MG63 (cell line): ENCODE data around the gene BAHCC1. TPM values are rescaled to one million over a fixed set of nuclear protein-coding genes. Genes with fewer than 3 reads are reported as not detected.
A peak's percentile ranks its signal among the peaks of the same experiment; 100 is the strongest.

ENCODE experiments used
- DNase-seq: peaks from one replicate; pipeline ENCODE4 v3.0.0-alpha.2; 2020
- H3K27me3 ChIP-seq: fragments of 250-450 bp; sonication (Bioruptor Pico); 2 replicates; pipeline ENCODE4 v1.5.1; 2020; ENCODE audit warnings: mild to moderate bottlenecking, moderate library complexity
- H3K36me3 ChIP-seq: fragments of 250-450 bp; sonication (Bioruptor Pico); 2 replicates; pipeline ENCODE4 v1.5.1; 2020; ENCODE audit warnings: mild to moderate bottlenecking, moderate library complexity
- H3K4me3 ChIP-seq: fragments of 250-450 bp; sonication (Bioruptor Pico); 2 replicates; pipeline ENCODE4 v1.5.1; 2020; ENCODE audit warnings: mild to moderate bottlenecking, moderate library complexity
- H3K9me3 ChIP-seq: fragments of 250-450 bp; sonication (Bioruptor Pico); 2 replicates; pipeline ENCODE4 v1.5.1; 2020; ENCODE audit warnings: mild to moderate bottlenecking, moderate library complexity
- total RNA-seq: library from RNA; depleted of rRNA; stranded (reverse); fragments of >200 nt; shearing (Covaris generic); gene quantifications from 2 replicates; pipeline ENCODE4 v1.2.3, GENCODE V29; 2014; ENCODE audit warnings: low replicate concordance

BAHCC1 gene
- total RNA-seq, 1 experiment from 2014 or later, result 10.4 TPM

DNA sequence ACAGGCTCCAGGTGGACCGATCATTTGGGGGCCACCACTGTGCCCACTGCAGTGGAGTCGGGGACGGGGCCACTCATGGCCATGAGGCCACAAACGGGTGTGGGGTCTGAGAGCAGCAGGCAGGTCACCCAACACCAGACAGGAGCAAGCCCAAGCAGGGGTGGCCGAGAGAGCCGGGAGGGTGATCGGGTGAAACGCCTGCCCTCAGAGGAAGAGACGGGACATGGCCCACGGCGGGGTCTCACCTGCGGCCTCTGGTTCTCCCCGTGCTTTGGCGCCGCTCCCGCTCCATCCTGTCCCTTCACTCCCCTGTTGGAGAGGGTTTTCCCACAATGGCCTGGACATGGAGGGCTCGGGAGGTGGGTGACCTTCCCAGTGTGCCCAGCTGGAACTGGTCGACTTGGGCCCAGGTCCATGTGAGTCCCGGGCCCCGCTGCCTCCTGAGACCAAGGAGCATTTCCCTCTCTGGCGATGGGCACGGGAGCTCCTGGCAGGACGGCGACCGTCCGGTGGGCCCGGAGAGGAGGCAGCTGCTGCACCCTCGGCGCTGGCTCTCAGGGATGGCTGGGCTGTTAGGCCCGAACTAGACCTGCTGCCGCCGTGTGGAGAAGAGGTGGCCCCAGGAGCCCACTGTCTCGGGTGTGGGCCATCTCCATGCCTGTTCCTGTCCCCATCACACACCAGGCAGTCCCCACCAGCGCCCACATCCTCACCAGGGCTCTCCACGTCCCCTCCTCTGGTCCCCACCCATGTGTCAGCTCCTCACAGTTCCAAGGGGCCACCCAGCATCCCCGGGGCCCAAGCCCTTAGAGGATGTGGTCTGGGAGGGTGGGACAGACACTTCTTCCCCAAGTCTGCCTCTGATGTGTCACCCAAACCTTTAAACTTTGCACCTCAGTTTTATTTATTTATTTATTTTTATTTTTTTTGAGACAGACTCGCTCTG lies 13.4 kb upstream of the BAHCC1 start:
- H3K9me3 ChIP-seq, result no peaks in the 10 kb centered on the region
- H3K36me3 ChIP-seq, result no peaks in the 10 kb centered on the region
- no peak for DNase-seq
- no peak overlapping the region for H3K4me3 ChIP-seq
- no peaks in the 10 kb centered on the region for H3K27me3 ChIP-seq

DNA sequence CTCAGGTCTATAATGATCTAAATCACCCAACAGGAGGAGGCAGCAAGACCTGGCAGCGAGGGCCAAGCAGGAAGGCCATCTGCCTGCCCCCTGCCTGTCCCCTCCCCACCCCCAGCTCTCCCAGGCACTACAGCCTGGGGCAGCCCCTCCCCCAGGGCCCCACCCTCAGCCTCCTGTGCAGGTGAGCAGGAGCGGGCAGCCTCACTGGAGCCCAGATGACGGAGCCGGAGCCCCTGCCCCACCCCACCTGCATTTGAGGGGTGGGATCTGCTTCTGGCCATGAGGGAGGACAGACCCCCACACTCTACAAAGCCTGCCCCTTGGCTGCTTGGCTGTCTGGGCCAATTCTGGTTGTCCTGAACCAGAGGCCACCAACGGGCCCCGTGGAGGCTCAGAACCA lies 12.4 kb upstream of the BAHCC1 start:
- no peaks in the 10 kb centered on the region for H3K36me3 ChIP-seq
- no peak overlapping the region for H3K4me3 ChIP-seq
- DNase-seq, result no peak
- H3K27me3 ChIP-seq, result no peaks in the 10 kb centered on the region
- no peaks in the 10 kb centered on the region for H3K9me3 ChIP-seq

DNA sequence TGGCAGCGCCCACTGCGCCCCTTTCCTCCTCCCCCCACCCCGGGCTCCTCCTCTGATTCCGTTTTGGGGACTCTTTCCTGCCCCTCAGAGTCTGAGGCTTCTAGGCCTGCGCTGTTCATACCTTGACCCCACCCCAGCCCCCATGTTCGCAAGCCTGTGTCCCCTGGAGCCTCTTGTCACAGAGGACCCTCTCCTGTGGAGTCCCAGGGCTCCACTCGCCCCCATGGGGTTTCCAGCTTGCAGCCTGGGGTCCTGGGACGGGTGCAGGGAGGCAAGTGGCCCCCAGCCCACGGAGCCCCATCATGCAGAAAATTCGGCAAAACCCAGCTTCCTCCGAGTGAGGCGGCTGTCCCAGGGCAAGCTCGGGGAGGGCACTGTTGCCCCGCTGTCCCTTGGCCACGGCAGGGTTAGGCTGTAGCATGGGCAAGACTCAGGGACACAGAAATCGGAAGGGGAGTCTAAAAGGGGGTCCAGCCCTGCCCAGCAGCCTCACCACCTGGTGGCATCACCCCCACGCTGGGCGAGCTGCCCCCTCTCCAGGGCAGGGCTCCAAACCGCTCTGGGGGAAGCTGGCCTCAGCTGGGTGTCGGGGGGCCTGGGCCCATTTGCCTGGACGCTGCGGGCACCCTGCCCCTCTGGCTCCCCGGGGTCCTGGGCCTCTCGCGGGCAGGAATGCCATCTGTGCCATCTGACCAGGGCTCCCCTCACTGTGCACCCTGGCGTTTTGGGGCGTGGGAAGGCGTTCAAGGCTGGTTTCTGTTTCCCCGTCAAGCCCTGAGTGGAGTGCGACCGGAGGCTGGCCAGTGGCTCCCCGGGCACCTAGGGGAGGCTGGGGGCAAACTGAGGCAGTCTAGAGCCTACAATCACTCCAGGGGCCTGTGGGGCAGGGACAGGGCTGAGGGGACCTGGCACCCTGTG lies 11.5 kb upstream of the BAHCC1 start:
- Histone ChIP-seq H3K9me3 (no peaks in the 10 kb centered on the region), H3K4me3 (no peak overlapping the region), H3K36me3 (no peaks in the 10 kb centered on the region), H3K27me3 (no peaks in the 10 kb centered on the region)
- no peak for DNase-seq

DNA sequence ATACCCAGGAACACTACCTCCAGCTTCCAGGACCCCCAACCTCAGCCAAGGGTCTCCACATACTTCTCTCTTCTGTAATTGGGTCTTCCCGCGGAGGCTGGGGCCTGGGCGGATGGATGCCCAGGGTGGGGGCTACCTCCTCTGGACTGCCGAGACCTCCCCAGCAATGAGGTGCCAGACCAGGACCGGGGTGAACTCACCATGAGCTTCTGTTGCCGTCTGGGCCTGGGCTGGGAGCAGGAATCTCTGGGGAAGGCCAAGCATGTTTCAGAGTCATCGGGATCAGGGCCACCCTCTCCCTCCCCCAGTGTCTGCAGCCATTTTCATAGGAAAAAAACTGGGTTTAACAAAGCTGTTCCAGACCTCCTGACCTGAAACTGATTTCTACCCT lies 10.3 kb upstream of the BAHCC1 start:
- H3K4me3 ChIP-seq, result no peak overlapping the region
- H3K36me3 ChIP-seq, result no peaks in the 10 kb centered on the region
- DNase-seq, result no peak

DNA sequence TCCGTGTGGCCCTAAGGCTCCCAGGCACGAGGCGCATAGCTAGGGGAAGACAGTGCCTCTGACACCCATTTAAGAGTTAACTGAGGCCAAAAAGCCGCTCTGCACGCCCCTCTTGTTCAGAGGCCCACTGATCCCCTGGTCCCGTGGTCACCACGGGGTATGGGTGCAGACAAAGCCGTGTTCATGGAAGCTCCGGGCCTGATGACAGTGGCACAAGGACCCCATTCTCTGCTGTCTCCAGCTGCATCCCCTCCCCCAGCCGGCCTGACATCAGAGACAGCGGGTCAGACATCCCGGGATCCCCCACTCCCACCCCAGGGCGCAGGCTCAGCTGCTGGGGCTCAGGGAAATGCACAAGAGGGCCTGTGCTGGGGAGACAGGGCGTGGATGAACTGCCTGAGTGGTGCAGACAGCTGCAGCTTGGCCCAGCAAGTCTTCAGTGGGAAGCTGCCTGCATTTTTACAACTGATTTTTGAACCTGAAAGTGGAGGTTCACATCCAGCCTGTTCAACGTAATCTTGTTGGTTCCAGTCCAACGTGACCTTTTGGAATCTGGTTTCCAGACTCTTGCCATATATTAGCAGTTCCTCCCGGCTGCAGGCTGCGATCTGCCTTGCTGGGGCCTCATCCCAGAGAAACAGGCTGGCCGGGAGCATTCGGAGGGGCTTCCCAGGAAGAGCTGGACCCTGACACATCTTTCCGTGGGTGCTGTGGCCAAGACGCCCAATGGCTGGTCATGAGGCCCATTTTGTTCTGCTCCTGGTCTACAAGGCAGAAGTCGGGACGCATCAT lies 9.7 kb upstream of the BAHCC1 start:
- Histone ChIP-seq H3K36me3 (no peaks in the 10 kb centered on the region), H3K4me3 (no peak overlapping the region), H3K9me3 (no peaks in the 10 kb centered on the region), H3K27me3 (no peaks in the 10 kb centered on the region)
- DNase-seq, result no peak

More for the DNA sequence above, 10.3 kb upstream of the BAHCC1 start:
- H3K9me3 ChIP-seq, result no peaks in the 10 kb centered on the region
- H3K27me3 ChIP-seq, result no peaks in the 10 kb centered on the region

DNA sequence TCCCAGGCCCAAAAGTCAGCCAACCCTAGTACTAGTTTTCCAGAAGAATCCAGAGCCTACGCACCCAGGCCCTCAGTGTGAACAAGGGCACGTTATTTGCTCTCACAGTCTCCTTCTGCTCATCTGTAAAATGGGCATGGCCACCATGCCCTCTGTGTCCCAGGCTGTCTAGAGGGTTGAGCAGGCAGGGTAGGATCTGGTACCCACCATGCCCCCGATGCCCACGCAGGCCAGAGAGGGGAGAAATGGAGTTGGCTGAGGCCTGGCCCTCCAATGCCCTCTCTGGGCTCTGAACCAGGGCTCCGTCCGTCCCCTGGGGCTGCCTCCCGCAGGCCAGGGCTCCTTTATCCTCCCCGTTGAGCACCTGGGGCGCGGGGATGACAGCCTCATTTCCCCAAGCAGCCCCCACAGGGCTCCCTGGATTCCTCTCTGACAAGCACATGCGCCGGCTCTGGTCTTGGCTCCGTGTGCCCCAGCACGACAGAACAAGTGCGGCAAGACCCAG lies 9.1 kb upstream of the BAHCC1 start:
- Histone ChIP-seq H3K4me3 (peak overlapping the region; percentile 61), H3K36me3 (no peaks in the 10 kb centered on the region), H3K27me3 (no peaks in the 10 kb centered on the region), H3K9me3 (no peaks in the 10 kb centered on the region)
- no peak for DNase-seq

DNA sequence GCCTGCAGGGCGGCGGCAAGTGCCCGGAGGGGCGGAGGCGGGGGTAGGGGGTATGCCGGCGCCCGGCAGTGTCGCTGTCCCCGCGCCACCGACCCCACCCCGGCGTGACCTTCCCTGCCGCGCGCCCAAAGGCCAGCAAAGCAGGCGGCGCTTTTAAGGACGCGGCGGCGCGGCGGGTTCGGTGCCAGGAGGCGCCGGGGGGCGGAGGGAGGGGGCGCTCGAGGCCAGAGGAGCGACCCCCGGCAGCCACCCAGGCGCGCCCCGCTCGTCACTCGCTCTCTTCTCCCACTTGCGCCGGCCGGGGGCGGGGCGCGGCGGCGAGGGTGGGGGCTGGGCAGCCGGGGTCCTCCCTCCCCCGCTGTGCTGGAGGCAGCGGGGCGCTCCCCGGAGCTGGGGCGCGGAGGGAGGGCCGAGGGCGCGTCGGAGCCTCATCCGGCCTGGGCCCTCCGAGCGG lies 8.6 kb upstream of the BAHCC1 start:
- H3K36me3 ChIP-seq, result peaks cover 5% of the 10 kb centered on the region; the same call in 1 of the 2 replicates
- no peak for DNase-seq

DNA sequence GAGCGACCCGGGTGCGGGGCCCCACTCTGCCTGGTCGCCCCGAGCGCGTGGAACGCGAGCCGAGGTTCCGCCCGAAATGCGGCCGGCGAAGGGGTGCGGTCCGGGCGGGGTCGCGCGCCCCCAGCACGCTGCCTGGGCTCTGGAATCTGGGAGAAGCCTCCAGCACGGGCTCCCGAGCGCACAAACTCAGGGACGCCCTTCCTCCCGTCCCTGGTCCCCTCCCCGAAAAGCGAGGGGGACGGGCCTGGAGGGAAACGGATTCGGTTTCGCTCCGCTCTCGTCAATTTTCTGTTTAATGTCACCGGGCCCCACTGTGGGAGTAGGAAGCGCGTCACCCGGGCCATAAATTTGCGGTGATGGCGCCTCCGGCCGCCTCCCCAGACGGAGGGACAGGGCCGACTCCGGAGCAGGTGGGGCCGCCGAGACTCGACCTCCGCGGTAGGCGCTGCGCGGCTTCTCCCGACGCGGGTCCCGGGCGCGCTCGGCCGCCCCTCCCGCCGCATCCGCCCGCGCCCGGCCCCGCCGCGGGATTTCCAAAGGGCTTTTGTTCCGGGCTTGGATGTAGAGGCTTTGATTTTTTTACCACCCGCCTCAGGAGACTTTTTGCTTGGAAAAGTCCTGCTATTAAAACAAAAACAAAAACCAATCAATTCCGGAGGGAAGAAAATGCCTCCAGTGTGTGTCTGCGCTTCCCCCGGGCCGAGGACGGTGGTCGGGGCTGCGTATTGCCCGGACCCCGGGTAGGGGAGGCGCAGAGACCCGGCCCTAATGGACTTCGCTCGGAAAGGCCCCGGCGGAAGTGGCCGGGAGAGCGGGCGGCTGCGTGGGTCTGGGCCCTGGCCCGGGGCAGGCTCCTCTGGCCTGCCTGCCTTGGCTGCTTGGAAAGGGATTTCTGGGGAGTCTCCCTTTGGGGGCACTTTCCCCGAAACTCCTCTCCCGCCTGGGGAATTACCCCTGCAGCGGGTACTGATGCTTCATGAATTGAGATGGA lies 7.9 kb upstream of the BAHCC1 start:
- peak overlapping the region; percentile 61 for H3K4me3 ChIP-seq
- no peaks in the 10 kb centered on the region for H3K9me3 ChIP-seq
- peak; percentile 64 for DNase-seq
- no peaks in the 10 kb centered on the region for H3K27me3 ChIP-seq
- H3K36me3 ChIP-seq, result peaks cover 7% of the 10 kb centered on the region

More for the DNA sequence above, 8.6 kb upstream of the BAHCC1 start:
- Histone ChIP-seq H3K9me3 (no peaks in the 10 kb centered on the region), H3K27me3 (no peaks in the 10 kb centered on the region), H3K4me3 (peak overlapping the region; percentile 61)

DNA sequence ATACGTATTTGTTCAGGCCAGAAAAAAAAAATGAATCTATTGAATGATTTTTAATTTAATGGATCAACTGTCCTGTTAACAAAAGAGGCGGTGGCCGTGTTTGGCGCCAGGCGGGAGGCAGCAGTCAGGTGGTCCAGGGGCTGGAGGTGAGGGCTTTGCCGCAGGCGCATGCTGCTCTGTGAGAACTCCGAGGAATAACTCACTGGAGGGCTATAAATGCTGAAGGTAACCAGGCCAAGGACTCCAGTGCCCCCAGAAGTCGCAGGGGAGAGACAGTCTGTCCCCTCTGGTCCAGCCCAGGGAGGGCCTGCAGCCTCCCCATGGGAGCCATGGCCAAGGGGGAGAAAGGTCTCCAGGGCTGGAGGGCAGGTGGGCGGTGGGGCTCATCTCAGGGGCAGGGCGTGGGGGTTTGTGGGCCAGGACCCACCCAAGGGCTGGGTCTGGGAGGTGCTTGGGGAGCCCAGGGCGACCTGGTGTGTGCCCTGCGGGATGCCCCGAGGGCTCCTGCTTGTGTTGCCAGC lies 7.1 kb upstream of the BAHCC1 start:
- Histone ChIP-seq H3K27me3 (no peaks in the 10 kb centered on the region), H3K4me3 (peak overlapping the region; percentile 61)
- no peak for DNase-seq

DNA sequence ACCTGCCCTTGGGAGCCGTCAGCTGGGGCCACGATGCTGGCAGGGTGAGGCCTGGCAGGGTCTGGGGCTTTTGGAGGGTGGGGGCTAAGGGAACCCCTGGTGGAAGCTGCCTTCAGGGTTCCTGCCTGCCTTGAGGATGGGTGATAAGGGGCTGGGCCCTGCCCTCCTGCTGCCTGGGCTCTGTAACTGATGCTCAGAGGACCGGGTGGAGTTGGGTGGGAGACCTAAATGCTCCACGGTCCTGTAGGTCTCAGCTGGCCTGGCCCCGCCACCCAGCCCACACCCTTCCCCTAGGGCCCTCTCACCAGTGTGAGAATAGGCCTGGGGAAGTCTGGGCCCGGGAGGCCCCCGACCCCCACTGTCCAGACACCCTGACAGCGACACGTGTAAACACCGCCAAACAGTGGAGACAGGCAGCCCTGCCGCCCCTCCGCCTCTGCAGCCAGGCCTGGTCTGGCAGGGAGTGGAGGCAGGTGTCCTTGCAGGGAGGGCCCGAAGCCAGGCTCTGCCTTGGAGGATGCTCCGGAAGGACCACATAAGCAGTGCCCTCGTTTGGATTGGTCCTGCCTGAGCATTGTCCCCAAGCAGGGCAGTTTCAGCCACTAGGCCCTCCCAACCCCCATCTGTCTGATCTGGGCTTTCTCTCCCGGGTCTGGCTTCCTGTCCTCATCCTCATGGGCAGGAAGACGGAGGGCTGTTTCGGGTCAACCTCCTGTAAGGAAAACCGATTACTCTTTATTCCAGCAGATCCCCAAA lies 6.5 kb upstream of the BAHCC1 start:
- Histone ChIP-seq H3K4me3 (no peak overlapping the region), H3K36me3 (peaks cover 7% of the 10 kb centered on the region), H3K9me3 (no peaks in the 10 kb centered on the region), H3K27me3 (no peaks in the 10 kb centered on the region)
- DNase-seq, result no peak

More for the DNA sequence above, 7.1 kb upstream of the BAHCC1 start:
- H3K36me3 ChIP-seq, result peaks cover 7% of the 10 kb centered on the region
- no peaks in the 10 kb centered on the region for H3K9me3 ChIP-seq

DNA sequence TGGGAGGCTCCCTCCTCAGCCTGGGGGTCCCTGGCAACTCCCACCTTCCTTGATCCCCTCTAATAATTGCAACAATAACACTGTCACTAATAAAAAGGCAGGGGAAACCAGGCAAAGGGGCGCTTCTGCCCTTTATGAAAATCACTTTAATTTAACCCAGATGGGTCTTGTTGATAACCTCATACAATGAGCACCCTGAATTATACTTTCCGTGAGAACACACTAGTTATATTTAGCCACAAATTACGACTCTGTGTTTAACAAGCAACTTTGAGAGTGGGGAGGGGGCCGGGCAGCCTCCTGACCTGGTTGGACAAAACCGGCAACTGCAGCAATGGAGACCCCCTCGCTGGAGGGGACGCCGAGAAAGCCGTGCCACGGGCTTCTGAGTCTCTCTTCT lies 5.7 kb upstream of the BAHCC1 start:
- Histone ChIP-seq H3K36me3 (peaks cover 7% of the 10 kb centered on the region), H3K4me3 (no peak overlapping the region), H3K27me3 (no peaks in the 10 kb centered on the region), H3K9me3 (no peaks in the 10 kb centered on the region)
- DNase-seq, result no peak

DNA sequence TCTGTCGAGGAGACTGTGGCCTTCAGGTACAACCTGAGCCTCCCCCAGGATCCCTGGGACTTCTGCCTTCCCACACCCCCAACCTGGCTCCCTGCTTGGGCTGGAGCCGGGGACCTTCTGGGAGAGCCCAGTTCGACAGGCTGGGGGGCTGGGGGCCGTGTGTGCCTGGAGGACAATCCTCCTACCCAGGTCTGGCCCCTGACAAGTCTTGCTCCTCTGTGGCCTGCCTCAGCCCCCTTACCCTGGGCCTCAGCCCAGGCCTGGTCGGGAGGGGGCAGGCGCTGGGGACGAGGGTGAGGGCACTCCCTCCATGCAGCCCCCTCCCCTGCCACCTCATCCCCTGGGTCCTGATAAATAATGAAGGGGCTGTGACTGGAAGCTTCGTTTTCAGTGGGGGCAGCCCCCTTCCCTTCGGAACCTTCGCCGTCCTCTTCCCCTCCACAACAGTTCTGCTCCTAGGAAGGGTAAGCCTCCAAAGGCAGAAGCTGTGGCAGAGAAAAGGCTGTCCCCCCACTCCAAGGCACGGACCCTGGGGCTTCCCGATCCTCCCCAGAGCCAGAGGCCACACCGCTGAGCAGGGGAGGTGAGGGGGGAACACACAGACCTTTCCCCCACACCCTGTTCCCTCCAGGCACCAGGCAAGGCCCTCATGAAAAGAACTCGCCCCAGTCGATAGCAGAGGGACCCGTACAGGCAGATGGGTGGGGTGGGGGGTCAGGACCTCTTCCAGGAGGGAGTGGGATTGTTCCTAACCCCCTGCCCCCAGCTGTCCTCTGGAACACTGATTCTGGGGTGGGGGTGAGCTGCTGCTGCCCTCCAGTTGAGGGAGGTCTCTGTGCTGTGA lies 5.0 kb upstream of the BAHCC1 start:
- H3K9me3 ChIP-seq, result no peaks in the 10 kb centered on the region
- peaks cover 7% of the 10 kb centered on the region for H3K36me3 ChIP-seq
- no peak overlapping the region for H3K4me3 ChIP-seq
- DNase-seq, result no peak
- no peaks in the 10 kb centered on the region for H3K27me3 ChIP-seq

DNA sequence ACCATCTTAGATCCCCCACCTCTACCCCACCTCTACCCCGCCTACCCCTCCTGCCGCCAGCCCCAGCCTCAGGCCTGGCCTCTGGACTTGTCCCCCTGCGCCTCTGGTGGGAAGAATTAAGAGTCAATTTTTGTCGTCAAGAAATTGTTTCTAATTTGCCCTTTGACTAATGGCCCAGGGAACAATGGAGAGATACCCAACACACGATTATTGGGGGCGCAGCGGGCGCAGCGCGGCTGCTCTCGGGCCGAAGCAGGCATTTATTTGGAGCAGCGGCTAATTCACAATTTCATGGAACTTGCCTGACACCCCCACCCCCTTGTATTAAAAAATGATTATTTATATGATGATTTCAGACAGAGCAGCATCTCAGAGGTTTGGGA lies 4.4 kb upstream of the BAHCC1 start:
- H3K36me3 ChIP-seq, result peaks cover 7% of the 10 kb centered on the region
- no peaks in the 10 kb centered on the region for H3K9me3 ChIP-seq
- no peak overlapping the region for H3K4me3 ChIP-seq
- no peaks in the 10 kb centered on the region for H3K27me3 ChIP-seq
- no peak for DNase-seq
